ENCODE measurements around the gene ARHGAP36.

Gene ARHGAP36

GRCh38 chrX:131054906-131055305 is 3.2 kb upstream of the ARHGAP36 start:
- Histone ChIP-seq H3K4me1 (no peaks in the 10 kb centered on the region), H3K27me3 (no peaks in the 10 kb centered on the region), H3K9me3 (no peaks in the 10 kb centered on the region), H3K4me3 (ENCODE audit: low read depth, low read length) (no peak overlapping the region), H3K36me3 (no peaks in the 10 kb centered on the region)
- no peak for DNase-seq
- TF ChIP-seq CTCF (IDR thresholded peaks at IDR 0.05; ENCODE audit: low read depth, low read length): no peak

- no peaks in the 10 kb centered on the region for H3K4me1 ChIP-seq
- DNase-seq: no peak
- no peaks in the 10 kb centered on the region for H3K36me3 ChIP-seq
- TF ChIP-seq CTCF (IDR thresholded peaks at IDR 0.05; ENCODE audit: low read depth, low read length): no peak
- H3K27me3 ChIP-seq: no peaks in the 10 kb centered on the region
- H3K9me3 ChIP-seq: no peaks in the 10 kb centered on the region
- no peak overlapping the region for H3K4me3 ChIP-seq (ENCODE audit: low read depth, low read length)
These were observed 440 bp upstream of the ARHGAP36 start for GRCh38 chrX:131057706-131058105.

GRCh38 chrX:131059246-131059645 is 1.1 kb downstream of the ARHGAP36 start:
- no peak for TF ChIP-seq CTCF (IDR thresholded peaks at IDR 0.05; ENCODE audit: low read depth, low read length)
- no peaks in the 10 kb centered on the region for H3K36me3 ChIP-seq
- no peak for DNase-seq
- H3K4me1 ChIP-seq: no peaks in the 10 kb centered on the region
- no peaks in the 10 kb centered on the region for H3K9me3 ChIP-seq
- H3K4me3 ChIP-seq (ENCODE audit: low read depth, low read length): no peak overlapping the region
- no peaks in the 10 kb centered on the region for H3K27me3 ChIP-seq

- DNase-seq: no peak
- no peak for TF ChIP-seq CTCF (IDR thresholded peaks at IDR 0.05; ENCODE audit: low read depth, low read length)
- no peaks in the 10 kb centered on the region for H3K9me3 ChIP-seq
- no peaks in the 10 kb centered on the region for H3K4me1 ChIP-seq
- H3K4me3 ChIP-seq (ENCODE audit: low read depth, low read length): no peak overlapping the region
- H3K27me3 ChIP-seq: no peaks in the 10 kb centered on the region
- no peaks in the 10 kb centered on the region for H3K36me3 ChIP-seq
These were observed 2.0 kb downstream of the ARHGAP36 start for GRCh38 chrX:131060147-131060546.

DNA sequence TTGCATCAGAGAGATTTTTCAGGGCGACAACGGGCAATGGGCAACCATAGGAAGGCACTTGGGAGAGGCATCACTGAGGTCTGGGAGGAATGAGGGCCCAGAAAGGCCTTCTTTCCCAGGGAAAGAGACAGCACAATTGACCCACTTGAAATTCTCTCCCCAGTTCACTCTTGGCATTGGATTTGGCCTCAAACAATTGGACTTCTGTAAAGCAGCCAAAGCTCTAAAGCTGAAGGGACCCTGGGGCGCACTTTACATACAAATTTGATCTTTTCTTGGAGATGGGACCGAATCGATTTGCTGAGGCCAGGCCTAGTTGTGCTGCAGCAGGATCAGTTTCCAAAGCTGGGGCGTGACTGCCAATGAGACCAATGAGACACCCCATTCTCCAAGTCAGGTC is 3.2 kb downstream of the ARHGAP36 start:
- H3K27me3 ChIP-seq: no peaks in the 10 kb centered on the region
- no peaks in the 10 kb centered on the region for H3K36me3 ChIP-seq
- no peak overlapping the region for H3K4me3 ChIP-seq (ENCODE audit: low read depth, low read length)
- TF ChIP-seq CTCF (IDR thresholded peaks at IDR 0.05; ENCODE audit: low read depth, low read length): no peak
- no peaks in the 10 kb centered on the region for H3K9me3 ChIP-seq
- H3K4me1 ChIP-seq: no peaks in the 10 kb centered on the region
- no peak for DNase-seq

GRCh38 chrX:131063613-131064012 is 5.5 kb downstream of the ARHGAP36 start:
- DNase-seq: no peak
- H3K4me3 ChIP-seq (ENCODE audit: low read depth, low read length): no peak overlapping the region
- no peaks in the 10 kb centered on the region for H3K4me1 ChIP-seq
- H3K27me3 ChIP-seq: no peaks in the 10 kb centered on the region
- H3K9me3 ChIP-seq: no peaks in the 10 kb centered on the region
- TF ChIP-seq CTCF (IDR thresholded peaks at IDR 0.05; ENCODE audit: low read depth, low read length): peak; percentile 54
- no peaks in the 10 kb centered on the region for H3K36me3 ChIP-seq
